ENCODE results near the gene CERCAM. TPM values are rescaled to one million over a fixed set of nuclear protein-coding genes. Genes with fewer than 3 reads are reported as not detected.

The CERCAM gene
- total and polyA plus RNA-seq, 12 donors: 3.5 to 30.4 (median 10.0) TPM

- 67 to 83% methylated on average over 13 of the region's 13 CpGs for WGBS, 2 donors
- peaks cover 0 to 6% (median 0%) of the 10 kb centered on the region in 9 donors for H3K4me1 ChIP-seq
- peaks cover 0 to 15% (median under 1%) of the 10 kb centered on the region in 7 donors for H3K27me3 ChIP-seq
- H3K9me3 ChIP-seq: no peaks in the 10 kb centered on the region
- TF ChIP-seq CTCF (IDR thresholded peaks at IDR 0.05): no peak
- intact Hi-C loops (cut with DNase I): no loop called here
- no peak for DNase-seq
- H3K27ac ChIP-seq: no peak overlapping the region
- peaks cover 0 to 83% (median 25%) of the 10 kb centered on the region in 9 donors for H3K36me3 ChIP-seq
- H3K4me3 ChIP-seq: no peak overlapping the region
- no peak for ATAC-seq
These were observed 31.1 kb upstream of the CERCAM start for GRCh38 chr9:128389395-128390149.

GRCh38 chr9:128390150-128390812 is 30.4 kb upstream of the CERCAM start:
- intact Hi-C loops (cut with DNase I): no loop called here
- DNase-seq: no peak
- peaks cover 0 to 21% (median 6%) of the 10 kb centered on the region in 7 donors for H3K27me3 ChIP-seq

DNA sequence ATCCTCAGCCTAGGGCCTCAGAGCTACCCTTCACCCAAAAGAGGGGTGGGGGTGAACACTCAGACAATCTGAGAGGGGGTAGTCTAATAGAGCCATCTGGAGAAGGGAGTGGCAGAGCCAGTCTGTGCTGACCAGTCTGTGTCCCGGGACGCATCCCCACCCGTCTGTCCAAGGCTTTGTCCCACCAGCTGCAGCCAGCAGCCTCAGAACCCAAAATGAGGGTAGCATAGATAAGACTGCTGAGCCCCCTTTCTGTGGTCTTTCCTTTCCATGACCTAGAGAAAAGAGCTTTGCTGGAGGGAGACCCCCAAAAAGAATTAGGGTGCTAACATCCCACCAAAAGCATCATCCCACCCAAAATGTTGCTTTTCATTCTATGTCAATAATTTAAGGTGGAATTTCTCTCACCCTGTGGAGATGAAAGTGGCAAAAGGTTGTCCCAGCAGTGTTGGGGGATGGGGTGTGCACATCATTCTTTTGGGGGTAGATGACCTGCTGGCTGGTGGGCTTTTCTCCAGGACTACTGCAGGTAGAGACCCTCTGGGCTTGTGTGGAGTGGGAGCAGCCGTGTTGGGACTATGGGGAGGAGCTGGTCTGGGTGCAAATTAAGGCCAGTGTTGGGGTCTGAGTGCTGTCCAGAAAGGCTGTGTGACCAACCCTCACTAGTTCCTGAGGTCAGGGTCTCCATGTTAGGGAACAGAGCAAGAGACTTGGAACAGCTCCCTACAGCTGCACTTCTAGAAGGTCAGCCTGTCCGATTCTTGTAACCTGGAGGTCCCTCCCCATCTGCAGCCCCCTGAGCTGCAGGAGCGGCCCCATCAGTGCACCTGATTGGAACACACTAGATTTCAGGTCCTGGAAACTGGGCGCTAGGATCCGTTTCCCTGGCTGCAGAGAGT is 29.6 kb upstream of the CERCAM start:
- peaks cover 0 to 26% (median 6%) of the 10 kb centered on the region in 7 donors for H3K27me3 ChIP-seq
- no peak overlapping the region for H3K4me3 ChIP-seq
- no peak for TF ChIP-seq CTCF (IDR thresholded peaks at IDR 0.05)
- intact Hi-C loops (cut with DNase I): no loop called here
- H3K4me1 ChIP-seq: peaks cover 0 to 6% (median 0%) of the 10 kb centered on the region in 9 donors
- DNase-seq (no peak), ATAC-seq (no peak)
- no peaks in the 10 kb centered on the region for H3K9me3 ChIP-seq
- 91 to 95% methylated on average over 8 of the region's 8 CpGs for WGBS, 2 donors
- peaks cover 0 to 68% (median 25%) of the 10 kb centered on the region in 9 donors for H3K36me3 ChIP-seq
- H3K27ac ChIP-seq: no peak overlapping the region

More at GRCh38 chr9:128390150-128390812, 30.4 kb upstream of the CERCAM start:
- Histone ChIP-seq H3K9me3 (no peaks in the 10 kb centered on the region), H3K36me3 (peaks cover 0 to 75% (median 25%) of the 10 kb centered on the region in 9 donors), H3K4me3 (no peak overlapping the region), H3K27ac (no peak overlapping the region), H3K4me1 (peaks cover 0 to 6% (median 0%) of the 10 kb centered on the region in 9 donors)
- ATAC-seq: no peak
- 89 to 91% methylated on average over 11 of the region's 11 CpGs for WGBS, 2 donors
- TF ChIP-seq CTCF (IDR thresholded peaks at IDR 0.05): no peak

GRCh38 chr9:128391956-128392301 is 28.7 kb upstream of the CERCAM start:
- no peak for ATAC-seq
- TF ChIP-seq CTCF (IDR thresholded peaks at IDR 0.05): no peak
- 91% methylated on average over 21 of the region's 21 CpGs for WGBS, 2 donors
- peaks cover 0 to 28% (median 6%) of the 10 kb centered on the region in 7 donors for H3K27me3 ChIP-seq
- peaks cover 0 to 60% (median 25%) of the 10 kb centered on the region in 9 donors for H3K36me3 ChIP-seq
- peaks cover 0 to 12% (median 5%) of the 10 kb centered on the region in 9 donors for H3K4me1 ChIP-seq
- DNase-seq: no peak
- no peak overlapping the region for H3K4me3 ChIP-seq
- H3K9me3 ChIP-seq: no peaks in the 10 kb centered on the region
- no peak overlapping the region for H3K27ac ChIP-seq
- intact Hi-C loops (cut with DNase I): no loop called here

Measured in heart right ventricle (tissue), 16 donors.